Cardiac muscle cell (in vitro differentiated cells and primary cell): ENCODE results near the gene CDH4. TPM values are rescaled to one million over a fixed set of nuclear protein-coding genes. Genes with fewer than 3 reads are reported as not detected.
A peak's percentile ranks its signal among the peaks of the same experiment; 100 is the strongest.

Source experiments
- DNase-seq, 2 donors: peaks; one replicate each; pipeline versions ENCODE4 v3.0.0 to v3.0.0-alpha.2; 2010 to 2017; ENCODE audit warnings: low read depth in 1 of 2, low spot score in 1 of 2
- H3K27ac ChIP-seq: fragments of 200-600 bp; sonication (generic); 2 replicates; pipeline ENCODE4 v1.5.1; 2016
- H3K27me3 ChIP-seq: fragments of 200-600 bp; sonication (generic); 2 replicates; pipeline ENCODE4 v1.6.0; 2016; ENCODE audit warnings: control low read depth
- H3K36me3 ChIP-seq: fragments of 200-600 bp; sonication (generic); 2 replicates; pipeline ENCODE4 v1.5.1; 2016; ENCODE audit warnings: control low read depth
- H3K4me1 ChIP-seq: fragments of 200-600 bp; sonication (generic); 2 replicates; pipeline ENCODE4 v1.8.1; 2017; ENCODE audit warnings: low read depth, mild to moderate bottlenecking, mixed run types
- H3K4me3 ChIP-seq: fragments of 200-600 bp; sonication (generic); 2 replicates; pipeline ENCODE4 v1.5.1; 2016; ENCODE audit warnings: mild to moderate bottlenecking
- H3K9me3 ChIP-seq: fragments of 200-600 bp; sonication (generic); 2 replicates; pipeline ENCODE4 v1.5.1; 2017; ENCODE audit warnings: low read depth, mild to moderate bottlenecking, control low read depth
- polyA plus RNA-seq: library from polyadenylated mRNA; unstranded; fragments of >200 nt; fragmentation: Nextera tagmentation; extraction: Ambion mirVana; gene quantifications from 2 replicates; pipeline ENCODE4 v1.2.1, GENCODE V29; 2016
- total RNA-seq: library from RNA; depleted of rRNA; stranded (reverse); fragments of >200 nt; gene quantifications from 2 replicates; pipeline ENCODE4 v1.2.3, GENCODE V29; 2016
- TF ChIP-seq, protein P1 (sequence below): IDR thresholded peaks from 2 replicates; pipeline ENCODE4 v1.5.1; 2012; ENCODE audit warnings: low read depth, mild to moderate bottlenecking, low read length

The CDH4 gene
- total and polyA plus RNA-seq, 2 experiments from 2014 or later, result 0.43 to 0.80 TPM

- Histone ChIP-seq H3K27ac (no peak overlapping the region), H3K4me1 (no peaks in the 10 kb centered on the region), H3K27me3 (no peaks in the 10 kb centered on the region), H3K9me3 (no peaks in the 10 kb centered on the region), H3K36me3 (no peaks in the 10 kb centered on the region), H3K4me3 (no peak overlapping the region)
- peak in 1 of 2 donors; percentile 12 for DNase-seq
- TF ChIP-seq, protein P1, sequence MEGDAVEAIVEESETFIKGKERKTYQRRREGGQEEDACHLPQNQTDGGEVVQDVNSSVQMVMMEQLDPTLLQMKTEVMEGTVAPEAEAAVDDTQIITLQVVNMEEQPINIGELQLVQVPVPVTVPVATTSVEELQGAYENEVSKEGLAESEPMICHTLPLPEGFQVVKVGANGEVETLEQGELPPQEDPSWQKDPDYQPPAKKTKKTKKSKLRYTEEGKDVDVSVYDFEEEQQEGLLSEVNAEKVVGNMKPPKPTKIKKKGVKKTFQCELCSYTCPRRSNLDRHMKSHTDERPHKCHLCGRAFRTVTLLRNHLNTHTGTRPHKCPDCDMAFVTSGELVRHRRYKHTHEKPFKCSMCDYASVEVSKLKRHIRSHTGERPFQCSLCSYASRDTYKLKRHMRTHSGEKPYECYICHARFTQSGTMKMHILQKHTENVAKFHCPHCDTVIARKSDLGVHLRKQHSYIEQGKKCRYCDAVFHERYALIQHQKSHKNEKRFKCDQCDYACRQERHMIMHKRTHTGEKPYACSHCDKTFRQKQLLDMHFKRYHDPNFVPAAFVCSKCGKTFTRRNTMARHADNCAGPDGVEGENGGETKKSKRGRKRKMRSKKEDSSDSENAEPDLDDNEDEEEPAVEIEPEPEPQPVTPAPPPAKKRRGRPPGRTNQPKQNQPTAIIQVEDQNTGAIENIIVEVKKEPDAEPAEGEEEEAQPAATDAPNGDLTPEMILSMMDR, result no peak
Observed at GRCh38 chr20:61297986-61298385, 45.9 kb downstream of the CDH4 start.

DNA sequence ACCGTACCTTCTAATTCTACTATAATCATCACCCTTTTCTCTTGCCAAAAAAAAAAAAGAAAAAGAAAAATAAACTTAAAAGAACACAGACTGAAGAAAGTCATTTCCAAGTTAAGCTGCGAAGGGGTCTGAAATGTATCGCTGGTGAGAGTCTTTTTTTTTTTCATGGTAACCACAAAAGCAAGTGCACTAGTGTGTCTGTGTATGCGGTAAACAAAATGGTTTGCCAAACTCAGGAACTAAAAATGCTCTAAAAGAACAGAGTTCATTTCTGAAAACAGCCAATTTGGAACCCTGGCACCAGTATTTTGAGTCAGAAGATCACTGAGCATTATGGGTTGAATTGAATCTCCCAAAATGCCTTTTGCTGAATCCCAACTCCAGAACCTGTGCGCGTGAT lies 46.6 kb downstream of the CDH4 start:
- H3K4me3 ChIP-seq, result no peak overlapping the region
- H3K27me3 ChIP-seq, result no peaks in the 10 kb centered on the region
- no peaks in the 10 kb centered on the region for H3K4me1 ChIP-seq
- TF ChIP-seq, protein P1, result no peak
- no peak for DNase-seq
- H3K9me3 ChIP-seq, result no peaks in the 10 kb centered on the region
- H3K36me3 ChIP-seq, result no peaks in the 10 kb centered on the region
- no peak overlapping the region for H3K27ac ChIP-seq

GRCh38 chr20:61299104-61299503 lies 47.0 kb downstream of the CDH4 start:
- DNase-seq, result no peak
- Histone ChIP-seq H3K9me3 (no peaks in the 10 kb centered on the region), H3K4me1 (no peaks in the 10 kb centered on the region), H3K4me3 (no peak overlapping the region), H3K36me3 (no peaks in the 10 kb centered on the region), H3K27ac (no peak overlapping the region), H3K27me3 (no peaks in the 10 kb centered on the region)
- TF ChIP-seq, protein P1, result no peak

- Histone ChIP-seq H3K27ac (no peak overlapping the region), H3K36me3 (no peaks in the 10 kb centered on the region), H3K9me3 (no peaks in the 10 kb centered on the region), H3K4me3 (no peak overlapping the region), H3K27me3 (no peaks in the 10 kb centered on the region), H3K4me1 (no peaks in the 10 kb centered on the region)
- no peak for DNase-seq
- TF ChIP-seq, protein P1, result no peak
Observed at GRCh38 chr20:61299618-61300017, 47.6 kb downstream of the CDH4 start.

DNA sequence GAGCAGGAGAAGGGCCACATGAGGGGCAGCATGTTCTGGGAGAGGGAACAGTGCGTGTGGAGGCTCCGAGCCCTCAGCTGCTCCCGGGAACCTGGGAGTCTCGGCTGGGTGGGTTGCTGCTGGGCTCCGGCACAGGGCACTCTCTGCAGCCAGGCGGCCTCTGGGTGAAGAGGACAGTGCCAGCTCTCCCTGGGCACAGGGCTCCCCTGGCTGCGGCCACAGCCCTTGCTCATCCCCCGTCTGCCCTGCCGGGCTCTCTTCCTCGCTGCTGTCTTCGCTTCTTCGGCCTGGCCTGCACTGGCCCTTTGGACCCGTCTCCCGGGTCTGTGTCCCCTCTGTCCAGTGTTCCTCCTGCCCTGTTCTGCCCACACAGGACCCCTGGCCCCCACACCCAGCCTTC lies 48.2 kb downstream of the CDH4 start:
- Histone ChIP-seq H3K4me3 (no peak overlapping the region), H3K36me3 (no peaks in the 10 kb centered on the region), H3K9me3 (no peaks in the 10 kb centered on the region), H3K27ac (no peak overlapping the region), H3K27me3 (no peaks in the 10 kb centered on the region), H3K4me1 (no peaks in the 10 kb centered on the region)
- TF ChIP-seq, protein P1, result no peak
- DNase-seq, result no peak

DNA sequence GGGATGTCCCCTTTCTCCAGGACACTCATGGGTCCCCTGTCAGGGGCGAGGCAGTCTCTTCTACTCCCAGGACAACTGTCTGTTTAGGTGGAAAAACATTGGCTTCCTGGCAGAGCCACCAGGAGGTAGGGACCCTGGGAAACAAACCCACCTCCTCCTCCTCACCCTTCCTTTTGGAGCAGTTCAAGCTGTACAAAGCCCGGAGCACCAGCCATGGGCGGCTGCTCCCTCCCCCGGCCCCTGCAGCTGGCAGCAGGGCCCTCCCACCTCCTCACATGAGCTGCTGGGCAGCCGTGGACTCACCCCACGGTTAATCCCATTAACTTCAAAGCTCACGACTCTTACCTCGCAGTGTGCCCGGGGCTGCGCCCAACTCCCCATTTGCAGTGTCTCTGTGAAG lies 48.6 kb downstream of the CDH4 start:
- Histone ChIP-seq H3K4me1 (no peaks in the 10 kb centered on the region), H3K27ac (no peak overlapping the region), H3K27me3 (no peaks in the 10 kb centered on the region), H3K4me3 (no peak overlapping the region), H3K9me3 (no peaks in the 10 kb centered on the region), H3K36me3 (no peaks in the 10 kb centered on the region)
- TF ChIP-seq, protein P1, result no peak
- no peak for DNase-seq
